ENCODE results near the gene MED26.
A peak's percentile ranks its signal among the peaks of the same experiment; 100 is the strongest.
"Not testable (repeated sequence)": the region's sequence is repeated elsewhere in the genome, so short reads cannot be mapped to it uniquely, and the experiment has no call there.

MED26 gene

DNA sequence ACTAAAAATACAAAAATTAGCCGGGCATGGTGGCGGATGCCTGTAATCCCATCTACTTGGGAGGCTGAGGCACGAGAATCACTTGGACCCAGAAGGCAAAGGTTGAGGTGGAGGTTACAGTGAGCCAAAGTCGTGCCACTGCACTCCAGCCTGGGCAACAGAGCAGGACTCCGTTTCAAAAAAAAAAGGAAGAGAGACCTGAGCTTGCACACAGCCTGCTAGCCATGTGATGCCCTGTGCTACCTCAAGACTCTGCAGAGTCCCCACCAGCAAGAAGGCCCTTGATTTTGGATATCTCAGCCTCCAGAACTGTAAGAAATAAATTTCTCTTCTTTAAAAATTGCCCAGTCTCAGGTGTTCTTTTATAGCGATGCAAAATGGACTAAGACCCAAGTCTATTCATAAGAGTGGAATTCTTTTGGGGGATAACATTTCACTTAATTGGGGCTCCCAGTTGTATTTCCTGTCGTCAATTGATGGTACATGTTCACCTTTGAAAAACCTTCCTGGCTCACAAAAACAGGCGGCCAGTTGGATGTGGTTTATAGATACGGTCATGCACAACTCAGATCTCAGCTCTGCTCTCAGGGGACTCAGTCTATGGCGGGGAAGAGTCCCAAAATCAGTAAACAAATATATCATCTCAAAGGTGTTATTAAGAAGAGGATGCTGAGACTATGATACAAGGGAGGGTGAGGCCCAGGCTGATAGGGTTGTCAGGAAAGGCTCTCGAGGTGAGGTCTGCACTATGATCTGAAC lies 83.4 kb downstream of the MED26 start:
- H3K4me3 ChIP-seq (ENCODE audit: control insufficient read depth, low read depth, low read length) = no peak overlapping the region
- TF ChIP-seq, protein P1, sequence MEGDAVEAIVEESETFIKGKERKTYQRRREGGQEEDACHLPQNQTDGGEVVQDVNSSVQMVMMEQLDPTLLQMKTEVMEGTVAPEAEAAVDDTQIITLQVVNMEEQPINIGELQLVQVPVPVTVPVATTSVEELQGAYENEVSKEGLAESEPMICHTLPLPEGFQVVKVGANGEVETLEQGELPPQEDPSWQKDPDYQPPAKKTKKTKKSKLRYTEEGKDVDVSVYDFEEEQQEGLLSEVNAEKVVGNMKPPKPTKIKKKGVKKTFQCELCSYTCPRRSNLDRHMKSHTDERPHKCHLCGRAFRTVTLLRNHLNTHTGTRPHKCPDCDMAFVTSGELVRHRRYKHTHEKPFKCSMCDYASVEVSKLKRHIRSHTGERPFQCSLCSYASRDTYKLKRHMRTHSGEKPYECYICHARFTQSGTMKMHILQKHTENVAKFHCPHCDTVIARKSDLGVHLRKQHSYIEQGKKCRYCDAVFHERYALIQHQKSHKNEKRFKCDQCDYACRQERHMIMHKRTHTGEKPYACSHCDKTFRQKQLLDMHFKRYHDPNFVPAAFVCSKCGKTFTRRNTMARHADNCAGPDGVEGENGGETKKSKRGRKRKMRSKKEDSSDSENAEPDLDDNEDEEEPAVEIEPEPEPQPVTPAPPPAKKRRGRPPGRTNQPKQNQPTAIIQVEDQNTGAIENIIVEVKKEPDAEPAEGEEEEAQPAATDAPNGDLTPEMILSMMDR (conservative IDR thresholded peaks at IDR 0.05; ENCODE audit: control insufficient read depth, insufficient read depth, low read depth, low read length) = no peak
- DNase-seq (ENCODE audit: low read depth) = no peak

DNA sequence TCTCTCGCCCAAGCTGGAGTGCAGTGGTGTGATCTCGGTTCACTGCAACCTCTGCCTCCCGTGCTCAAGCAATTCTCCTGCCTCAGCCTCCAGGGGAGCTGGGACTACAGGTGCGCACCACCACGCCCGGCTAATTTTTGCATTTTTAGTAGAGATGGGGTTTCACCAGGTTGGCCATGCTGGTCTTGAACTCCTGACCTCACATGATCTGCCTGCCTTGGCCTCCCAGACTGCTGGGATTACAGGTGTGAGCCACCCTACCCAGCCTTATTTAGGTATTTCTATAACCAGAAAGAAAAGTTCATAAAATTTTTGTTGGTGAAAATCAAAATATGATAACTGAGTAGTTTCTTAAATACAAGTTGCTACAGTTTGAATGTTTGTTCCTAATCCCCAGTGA lies 84.3 kb downstream of the MED26 start:
- DNase-seq (ENCODE audit: low read depth) = not testable (repeated sequence)
- H3K4me3 ChIP-seq (ENCODE audit: control insufficient read depth, low read depth, low read length) = peak overlapping the region; percentile 93

DNA sequence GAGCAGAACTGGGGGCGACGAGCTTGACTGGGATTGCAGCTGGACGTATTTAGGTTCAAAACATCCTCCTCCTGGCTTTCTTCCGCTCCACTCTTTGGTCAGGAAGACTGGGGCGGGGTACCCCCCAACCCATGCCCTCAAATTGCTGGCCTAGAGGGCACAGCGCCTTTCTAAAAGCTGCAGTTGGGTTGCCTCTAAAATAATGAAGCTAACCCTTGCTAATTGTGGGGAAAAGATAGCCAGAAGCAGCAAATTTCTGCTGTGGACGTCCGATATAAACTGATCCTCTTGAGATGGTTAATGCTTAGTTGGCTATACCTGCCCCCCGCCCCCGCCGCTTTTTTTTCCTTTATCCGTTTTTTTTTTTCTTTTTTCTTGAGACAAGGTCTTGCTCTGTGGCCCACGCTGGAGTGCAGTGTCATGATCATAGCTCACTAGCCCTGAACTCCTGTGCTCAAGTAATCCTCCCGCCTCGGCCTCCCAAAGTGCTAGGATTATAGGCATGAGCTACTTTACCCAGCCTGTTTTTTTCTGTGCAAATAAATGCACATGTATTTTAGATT lies 85.0 kb downstream of the MED26 start:
- TF ChIP-seq, protein P1 (conservative IDR thresholded peaks at IDR 0.05; ENCODE audit: control insufficient read depth, insufficient read depth, low read depth, low read length) = no peak
- DNase-seq (ENCODE audit: low read depth) = peak; percentile 12
- peak overlapping the region; percentile 93 for H3K4me3 ChIP-seq (ENCODE audit: control insufficient read depth, low read depth, low read length)

DNA sequence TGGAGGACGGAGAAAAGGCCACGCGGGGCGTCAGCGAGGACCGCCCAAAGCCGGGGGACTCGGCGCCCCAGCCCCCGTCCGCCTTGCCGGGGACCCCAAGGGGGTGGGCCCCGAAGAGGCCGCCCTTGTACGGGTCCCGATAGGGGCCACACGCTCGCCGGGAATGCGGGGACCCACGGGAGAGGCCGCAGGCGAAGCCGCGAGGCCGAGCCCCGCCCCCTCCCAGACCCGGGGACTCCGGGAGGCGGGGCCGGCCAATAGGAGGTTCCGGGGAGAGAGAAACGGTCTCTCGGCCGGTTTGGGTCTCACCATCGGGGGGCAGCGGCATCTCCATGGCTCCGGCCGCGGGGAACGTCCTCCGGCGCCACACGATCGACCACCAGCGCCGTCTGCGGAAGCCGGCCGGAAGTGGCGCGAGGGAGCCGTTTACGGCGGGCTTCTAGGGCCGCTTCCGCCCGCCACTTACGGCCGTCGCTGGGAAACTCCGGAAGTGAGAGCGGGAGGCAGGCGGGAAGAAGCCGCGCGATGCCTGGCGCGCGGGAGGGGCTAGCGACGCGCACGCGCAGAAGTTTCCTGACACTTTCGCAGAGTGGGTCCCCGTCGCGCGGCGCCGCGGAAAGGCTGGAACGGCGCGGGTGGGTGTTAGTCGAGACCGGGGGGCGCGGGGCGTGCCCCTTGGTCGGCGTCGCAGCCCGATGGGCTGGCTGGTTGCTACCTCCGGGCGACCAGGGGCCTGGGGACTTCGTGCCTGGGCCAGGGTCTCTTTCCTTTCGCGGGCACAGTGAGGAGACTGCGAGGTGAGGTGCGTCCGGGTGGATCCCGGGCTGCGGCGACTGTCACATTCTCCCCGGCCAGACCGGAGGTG lies 85.7 kb downstream of the MED26 start, which contains the start of gene CHERP:
TSS of gene CHERP (minus strand) at position 393 of the 865 bp plus-strand sequence. CDS start at position 334, 59 bp downstream.
- TF ChIP-seq, protein P1 (conservative IDR thresholded peaks at IDR 0.05; ENCODE audit: control insufficient read depth, insufficient read depth, low read depth, low read length) = no peak

GRCh38 chr19:16541526-16542044 lies 86.4 kb downstream of the MED26 start:
- TF ChIP-seq, protein P1 (conservative IDR thresholded peaks at IDR 0.05; ENCODE audit: control insufficient read depth, insufficient read depth, low read depth, low read length) = no peak
- H3K4me3 ChIP-seq (ENCODE audit: control insufficient read depth, low read depth, low read length) = peak overlapping the region; percentile 93
- DNase-seq (ENCODE audit: low read depth) = peak; percentile 23

More for the DNA sequence above, 85.7 kb downstream of the MED26 start, which contains the start of gene CHERP:
- peak; percentile 87 for DNase-seq (ENCODE audit: low read depth)
- peak within 1 kb of the TSS; percentile 93 for H3K4me3 ChIP-seq (ENCODE audit: control insufficient read depth, low read depth, low read length)

GRCh38 chr19:16540948-16541347 lies 87.1 kb downstream of the MED26 start:
- no peak for DNase-seq (ENCODE audit: low read depth)
- TF ChIP-seq, protein P1 (conservative IDR thresholded peaks at IDR 0.05; ENCODE audit: control insufficient read depth, insufficient read depth, low read depth, low read length) = no peak
- peak overlapping the region; percentile 93 for H3K4me3 ChIP-seq (ENCODE audit: control insufficient read depth, low read depth, low read length)
